Measurements from ENCODE around the gene LEUTX. TPM values are rescaled to one million over a fixed set of nuclear protein-coding genes. Genes with fewer than 3 reads are reported as not detected.
A peak's percentile ranks its signal among the peaks of the same experiment; 100 is the strongest.
"Not testable (repeated sequence)": the region's sequence is repeated elsewhere in the genome, so short reads cannot be mapped to it uniquely, and the experiment has no call there.

The LEUTX gene
- polyA plus RNA-seq, 10 donors = not detected

- no peak for DNase-seq
Measured at GRCh38 chr19:39780894-39781293, 2.2 kb downstream of the LEUTX start.

- no peak for DNase-seq
Measured at GRCh38 chr19:39788244-39788643, 9.6 kb downstream of the LEUTX start.

- peak; percentile 74 to 93 (median 83) for DNase-seq
Measured at GRCh38 chr19:39792999-39793546, 14.4 kb downstream of the LEUTX start.

GRCh38 chr19:39795001-39795400 lies 16.3 kb downstream of the LEUTX start:
- DNase-seq = no peak

- DNase-seq = no peak
Measured at GRCh38 chr19:39796000-39796498, 17.4 kb downstream of the LEUTX start.

- no peak for DNase-seq
Measured at GRCh38 chr19:39797083-39797482, 18.4 kb downstream of the LEUTX start.

GRCh38 chr19:39802958-39803357 lies 24.3 kb downstream of the LEUTX start:
- peak in 2 of 3 donors; percentile 32 to 57 for DNase-seq

GRCh38 chr19:39805104-39805503 lies 26.4 kb downstream of the LEUTX start:
- DNase-seq = no peak

- DNase-seq = no peak
Measured at GRCh38 chr19:39807846-39808364, 29.3 kb downstream of the LEUTX start.

- DNase-seq = not testable (repeated sequence)
Measured at GRCh38 chr19:39808688-39809087, 30.0 kb downstream of the LEUTX start.

GRCh38 chr19:39809368-39809767 lies 30.7 kb downstream of the LEUTX start:
- DNase-seq = no peak

- no peak for DNase-seq
Measured at GRCh38 chr19:39810424-39810823, 31.8 kb downstream of the LEUTX start.

- DNase-seq = no peak
Measured at GRCh38 chr19:39811064-39811463, 32.4 kb downstream of the LEUTX start.

- DNase-seq = peak in 1 of 3 donors; percentile 30
Measured at GRCh38 chr19:39813264-39813993, 34.8 kb downstream of the LEUTX start.

GRCh38 chr19:39814111-39814510 lies 35.5 kb downstream of the LEUTX start:
- not testable (repeated sequence) for DNase-seq

- DNase-seq = no peak
Measured at GRCh38 chr19:39814595-39814994, 35.9 kb downstream of the LEUTX start.

- no peak for DNase-seq
Measured at GRCh38 chr19:39816287-39817048, 37.8 kb downstream of the LEUTX start.

- DNase-seq = no peak
Measured at GRCh38 chr19:39817888-39818561, 39.4 kb downstream of the LEUTX start.

- DNase-seq = no peak
Measured at GRCh38 chr19:39818626-39819097, 40.0 kb downstream of the LEUTX start.

GRCh38 chr19:39819786-39820185 lies 41.1 kb downstream of the LEUTX start:
- DNase-seq = no peak

- DNase-seq = no peak
Measured at GRCh38 chr19:39820696-39821095, 42.0 kb downstream of the LEUTX start.

GRCh38 chr19:39823686-39824085 lies 45.0 kb downstream of the LEUTX start:
- DNase-seq = no peak

Measured in muscle of back (tissue), 11 donors.